Measurements from ENCODE around the gene GREB1. TPM values are rescaled to one million over a fixed set of nuclear protein-coding genes. Genes with fewer than 3 reads are reported as not detected.

Gene GREB1
- 1 to 10 TPM in 1 of 2 donors, under 1 TPM in 1; 0.85 to 2.0 TPM for total RNA-seq
- long read RNA-seq, partial matches to known transcripts, result 0 of 1 reads
- long read RNA-seq, other reads (novel, unspliced or antisense), result 1 of 1 reads

- DNase-seq, result no peak
- no peak for ATAC-seq
- intact Hi-C loops (cut with DNase I, micrococcal nuclease), result no loop called here
Measured at GRCh38 chr2:11533278-11534070, at the start of gene GREB1. Gene GREB1, plus strand, starts transcription at chr2:11534045. Its CDS starts 22,570 bp downstream, at chr2:11556615.

DNA sequence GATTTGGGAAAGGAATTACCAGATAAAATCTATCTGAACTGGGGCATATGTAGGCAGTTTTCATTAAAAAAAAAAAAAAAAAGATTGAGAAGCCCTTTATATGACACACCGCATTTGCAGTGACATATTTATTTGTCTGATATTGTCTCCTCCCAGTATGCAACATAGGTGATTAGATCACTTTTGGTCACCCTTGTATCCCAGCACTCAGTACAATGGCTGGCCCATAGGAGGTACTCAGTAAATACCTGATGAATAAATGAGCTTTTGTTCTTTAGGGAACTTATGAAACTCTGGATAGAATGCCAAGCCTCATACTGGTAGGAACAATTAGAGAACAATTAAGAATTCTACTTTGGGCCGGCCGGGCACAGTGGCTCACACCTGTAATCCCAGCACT, 45.0 kb upstream of the GREB1 start:
- intact Hi-C loops (cut with DNase I, micrococcal nuclease), result loop anchor here in 1 of 2 donors (10.0 kb wide), 1 partner anchor 96 kb away; no protein-coding TSS in a partner anchor
- ATAC-seq, result no peak

DNA sequence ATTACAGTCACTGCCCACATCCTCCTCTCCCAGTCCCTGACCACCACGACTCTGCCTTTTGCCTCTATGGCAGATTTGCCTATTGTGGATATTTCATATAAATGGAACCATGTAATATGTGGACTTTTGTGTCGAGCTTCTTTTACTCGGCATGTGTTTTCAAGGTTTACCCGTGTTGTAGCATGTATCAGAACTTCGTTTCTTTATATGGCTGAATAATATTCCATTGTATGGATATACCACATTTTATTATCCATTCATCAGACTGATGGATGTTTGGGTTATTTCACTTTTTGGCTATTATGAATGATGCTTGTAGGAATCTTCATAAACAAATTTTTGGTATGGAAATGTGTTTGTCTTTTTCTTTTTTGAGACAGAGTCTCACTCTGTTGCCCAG, 43.7 kb upstream of the GREB1 start:
- intact Hi-C loops (cut with DNase I, micrococcal nuclease), result no loop called here
- DNase-seq, result no peak
- ATAC-seq, result no peak

More for the DNA sequence above, 45.0 kb upstream of the GREB1 start:
- no peak for DNase-seq

DNA sequence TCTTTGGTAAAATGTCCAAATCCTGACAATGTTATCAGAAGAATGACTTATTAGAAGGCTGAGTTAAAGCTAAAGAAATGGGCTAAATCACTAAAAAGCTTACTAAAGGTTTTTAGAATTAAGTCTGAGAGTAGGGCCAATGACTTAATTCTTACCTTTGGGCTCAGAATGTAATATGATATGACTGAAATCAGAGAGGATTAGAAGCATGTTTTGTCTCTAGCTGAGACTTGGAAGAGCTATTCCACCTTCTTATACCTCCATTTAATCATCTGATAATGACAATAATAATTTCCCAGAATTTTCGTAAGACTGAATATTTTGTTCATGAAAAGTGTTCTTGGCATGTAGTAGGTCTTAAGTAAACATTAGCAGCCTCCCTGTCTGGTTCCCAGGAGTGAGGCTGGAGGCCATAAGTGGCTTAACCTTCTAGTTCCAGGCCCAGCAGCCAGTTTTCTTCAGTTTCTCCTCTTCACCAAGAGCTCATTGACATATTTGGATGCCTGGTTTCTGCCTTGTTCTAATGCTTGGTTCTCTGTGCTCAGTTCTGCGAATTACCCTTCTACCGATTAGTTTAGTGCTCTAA, 42.4 kb upstream of the GREB1 start:
- intact Hi-C loops (cut with DNase I, micrococcal nuclease), result no loop called here
- DNase-seq (no peak), ATAC-seq (no peak)

DNA sequence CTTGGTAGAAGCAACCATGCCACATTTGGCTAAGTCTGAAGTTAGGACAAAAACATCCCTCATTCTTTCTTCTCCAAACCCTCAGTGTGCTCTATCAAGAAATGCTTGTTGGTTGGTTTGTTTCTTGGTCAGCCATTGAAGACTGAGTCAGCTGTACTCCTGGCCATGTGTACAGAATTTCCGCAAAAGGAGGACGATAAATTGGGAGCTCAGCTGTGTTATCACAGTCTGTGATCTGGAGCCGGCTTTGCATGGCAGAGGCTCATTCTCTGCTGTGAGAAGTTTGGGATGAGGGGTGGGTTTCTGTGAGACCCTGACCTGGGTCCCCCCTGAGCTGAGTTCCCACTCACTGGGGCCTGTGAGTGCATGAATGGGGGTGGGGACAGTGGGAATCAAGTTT, 41.6 kb upstream of the GREB1 start:
- intact Hi-C loops (cut with DNase I, micrococcal nuclease), result no loop called here
- DNase-seq, result no peak
- no peak for ATAC-seq

DNA sequence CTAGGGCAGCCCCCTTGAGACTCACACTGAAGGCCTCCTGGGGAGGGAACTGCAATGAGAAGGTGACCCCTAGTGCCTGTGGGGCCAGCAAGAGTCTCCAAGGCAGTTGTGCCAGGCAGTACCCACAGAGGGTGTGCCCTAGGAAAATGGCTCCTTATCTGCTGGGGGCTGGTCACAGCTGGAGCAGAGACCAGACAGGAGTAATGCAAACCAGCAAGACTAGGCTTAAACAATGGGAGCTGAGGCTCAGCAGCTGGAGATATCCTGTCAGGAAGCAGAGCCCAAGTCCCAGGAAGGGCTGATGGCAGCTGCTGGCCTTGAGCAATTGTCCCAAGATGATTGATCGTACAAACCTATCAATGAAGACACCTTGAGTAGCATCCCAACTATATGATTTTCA, 41.1 kb upstream of the GREB1 start:
- no peak for ATAC-seq
- no peak for DNase-seq
- intact Hi-C loops (cut with DNase I, micrococcal nuclease), result no loop called here

DNA sequence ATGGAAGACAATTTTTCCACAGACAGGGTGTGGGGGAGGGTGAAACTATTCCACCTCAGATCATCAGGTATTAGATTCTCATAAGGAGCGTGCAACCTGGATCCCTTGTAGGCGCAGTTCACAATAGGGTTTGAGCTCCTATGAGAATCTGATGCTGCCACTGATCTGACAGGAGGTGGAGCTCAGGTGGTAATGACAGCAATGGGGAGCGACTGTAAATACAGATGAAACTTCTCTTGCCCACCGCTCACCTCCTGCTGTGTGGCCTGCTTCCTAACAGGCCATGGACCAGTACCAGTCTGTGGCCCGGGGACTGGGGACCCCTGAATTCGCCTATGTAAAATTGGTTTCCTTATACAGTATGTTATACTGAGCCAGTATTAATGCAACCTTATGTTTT, 40.6 kb upstream of the GREB1 start:
- no peak for ATAC-seq
- DNase-seq, result no peak
- intact Hi-C loops (cut with DNase I, micrococcal nuclease), result no loop called here

DNA sequence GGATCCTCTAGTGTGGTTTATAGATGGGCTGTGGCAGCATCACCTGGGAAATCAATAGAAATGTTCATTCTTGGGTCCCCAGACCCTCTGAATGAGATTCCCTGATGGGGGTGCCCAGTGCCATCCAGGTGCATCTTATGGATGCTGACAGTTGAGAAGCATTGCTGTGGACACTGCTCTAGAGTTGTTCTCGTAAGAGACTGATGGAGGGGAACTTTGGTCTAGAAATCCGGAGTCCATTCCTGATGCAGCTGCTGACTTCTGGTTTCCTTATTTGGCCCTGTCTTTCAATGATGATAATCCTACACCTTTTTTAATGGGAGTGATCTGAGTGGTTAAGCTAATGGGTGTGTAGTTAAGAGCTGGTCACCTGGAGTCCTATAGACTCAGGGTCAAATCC, 39.5 kb upstream of the GREB1 start:
- no peak for DNase-seq
- no peak for ATAC-seq
- intact Hi-C loops (cut with DNase I, micrococcal nuclease), result no loop called here

GRCh38 chr2:11495844-11496681, 37.8 kb upstream of the GREB1 start:
- no peak for ATAC-seq
- DNase-seq, result no peak

GRCh38 chr2:11498543-11499034, 35.3 kb upstream of the GREB1 start:
- ATAC-seq, result peak; percentile 23
- intact Hi-C loops (cut with DNase I, micrococcal nuclease), result no loop called here
- peak; percentile 42 to 49 for DNase-seq

More at GRCh38 chr2:11495844-11496681, 37.8 kb upstream of the GREB1 start:
- intact Hi-C loops (cut with DNase I, micrococcal nuclease), result no loop called here

GRCh38 chr2:11499081-11499743, 34.6 kb upstream of the GREB1 start:
- ATAC-seq, result no peak
- intact Hi-C loops (cut with DNase I, micrococcal nuclease), result no loop called here
- no peak for DNase-seq

- intact Hi-C loops (cut with DNase I, micrococcal nuclease), result no loop called here
- ATAC-seq, result no peak
Measured at GRCh38 chr2:11500702-11501303, 33.0 kb upstream of the GREB1 start.

DNA sequence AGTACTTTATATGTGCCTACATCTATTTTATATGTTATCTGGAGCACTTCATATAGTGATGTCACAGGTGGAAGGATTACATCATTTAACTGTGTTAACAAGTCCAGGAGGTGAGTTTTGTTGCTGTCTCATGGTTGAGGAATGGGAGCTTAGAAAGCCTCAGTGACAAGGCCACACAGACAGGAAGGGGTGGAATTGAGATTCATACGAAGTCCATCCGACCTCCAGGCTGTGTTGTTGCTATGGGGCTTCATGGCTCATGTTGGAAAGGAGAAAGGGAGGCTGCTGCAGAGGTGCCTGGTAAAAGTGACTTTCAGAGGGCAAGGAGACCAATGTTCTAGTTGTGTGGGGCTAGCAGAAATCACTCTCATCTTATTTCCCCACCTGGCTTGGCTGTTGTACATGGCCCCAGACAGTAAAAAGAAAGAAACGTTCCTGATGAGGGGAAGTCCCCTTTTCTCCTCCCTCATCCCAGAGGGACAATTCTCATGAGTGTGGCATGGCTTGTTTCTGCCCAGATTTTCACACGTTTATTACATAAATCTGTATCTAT, 31.0 kb upstream of the GREB1 start:
- ATAC-seq, result no peak
- intact Hi-C loops (cut with DNase I, micrococcal nuclease), result no loop called here
- no peak for DNase-seq

More at GRCh38 chr2:11500702-11501303, 33.0 kb upstream of the GREB1 start:
- DNase-seq, result no peak

DNA sequence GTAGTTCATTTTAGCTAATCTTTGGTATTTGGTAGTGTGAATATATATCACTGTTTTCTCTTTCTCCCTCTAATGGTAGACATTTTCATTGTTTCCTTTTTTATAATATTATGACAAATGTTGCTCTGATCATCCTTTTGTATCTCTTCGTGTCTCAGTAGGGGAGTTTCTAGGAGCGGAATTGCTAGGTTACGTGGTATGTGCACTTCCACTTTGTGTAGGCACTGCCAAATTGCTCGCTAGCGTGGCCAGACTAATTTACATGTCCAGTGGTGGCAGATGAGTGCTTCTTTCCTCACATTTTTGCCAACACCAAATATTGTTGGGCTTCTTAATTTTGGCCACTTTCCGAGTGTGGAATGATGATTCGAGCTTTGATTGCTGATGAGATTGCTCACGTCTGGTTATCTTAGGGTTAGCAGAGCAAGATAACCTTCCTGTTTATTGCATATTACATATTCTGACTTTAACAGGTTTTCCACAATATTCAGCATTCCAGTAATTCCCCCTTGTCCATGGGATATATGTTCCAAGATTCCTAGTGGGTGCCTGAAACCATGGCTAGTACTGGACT, 30.4 kb upstream of the GREB1 start:
- intact Hi-C loops (cut with DNase I, micrococcal nuclease), result no loop called here
- ATAC-seq, result no peak
- no peak for DNase-seq

- no peak for DNase-seq
- ATAC-seq, result no peak
- intact Hi-C loops (cut with DNase I, micrococcal nuclease), result no loop called here
Measured at GRCh38 chr2:11505652-11506610, 27.9 kb upstream of the GREB1 start.

- intact Hi-C loops (cut with DNase I, micrococcal nuclease), result no loop called here
- ATAC-seq, result no peak
- no peak for DNase-seq
Measured at GRCh38 chr2:11506611-11506969, 27.3 kb upstream of the GREB1 start.

DNA sequence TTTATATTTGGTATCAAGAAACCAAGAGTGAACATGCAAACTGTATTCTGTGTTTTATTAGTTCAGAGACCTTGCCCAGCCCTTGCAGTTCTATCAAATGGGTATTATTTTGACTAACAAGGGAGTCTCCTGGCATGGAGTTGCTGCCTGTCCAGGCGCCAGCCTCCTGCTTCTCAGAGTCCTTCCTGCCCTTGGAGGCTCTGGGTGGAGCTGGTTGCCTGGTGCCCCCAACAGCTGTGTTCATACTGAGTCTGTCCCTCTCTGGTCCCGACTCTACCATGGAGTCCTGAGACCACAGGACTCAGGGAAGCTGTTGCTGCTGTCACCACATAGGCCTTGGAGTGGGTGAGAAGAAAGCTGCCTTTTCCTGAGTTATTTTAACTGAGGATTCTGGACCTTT, 26.3 kb upstream of the GREB1 start:
- no peak for DNase-seq
- intact Hi-C loops (cut with DNase I, micrococcal nuclease), result no loop called here
- ATAC-seq, result no peak

Measured in left colon (tissue), 2 donors.